Fibroblast of lung (primary cell): ENCODE results near the gene PRKRA. TPM values are rescaled to one million over a fixed set of nuclear protein-coding genes. Genes with fewer than 3 reads are reported as not detected.

Source experiments
- DNase-seq, 2 donors: peaks; one replicate each; pipeline versions ENCODE4 v3.0.0 to v3.0.0-alpha.2; 2010; ENCODE audit warnings: low read depth in 2 of 2
- H2AFZ ChIP-seq: 2 replicates; pipeline ENCODE4 v1.5.1; 2012; ENCODE audit warnings: low read length, control low read depth, inconsistent platforms
- H3K27ac ChIP-seq: 2 replicates; pipeline ENCODE4 v1.5.1; 2011; ENCODE audit warnings: low read length, control low read depth; ENCODE audit not compliant: insufficient read depth
- H3K27me3 ChIP-seq: 2 replicates; pipeline ENCODE4 v1.5.1; 2011; ENCODE audit warnings: mild to moderate bottlenecking, low read length; ENCODE audit not compliant: control insufficient read depth, insufficient read depth
- H3K36me3 ChIP-seq: 2 replicates; pipeline ENCODE4 v1.5.1; 2011; ENCODE audit warnings: low read length; ENCODE audit not compliant: control insufficient read depth, insufficient read depth
- H3K4me1 ChIP-seq: 2 replicates; pipeline ENCODE4 v1.5.1; 2011; ENCODE audit warnings: low read length; ENCODE audit not compliant: control insufficient read depth, insufficient read depth; ENCODE audit errors: extremely low read depth
- H3K4me2 ChIP-seq: 2 replicates; pipeline ENCODE4 v1.5.1; 2011; ENCODE audit warnings: low read length, control low read depth; ENCODE audit not compliant: insufficient read depth; ENCODE audit errors: extremely low read depth
- H3K4me3 ChIP-seq, 4 experiments: fragments of 200-600 bp in 1 of 4; sonication (generic) in 1 of 4; replicated peaks in 1 of 4; 2 replicates each; pipeline ENCODE4 v1.5.1; 2011 to 2016; ENCODE audit warnings: low read length in 4 of 4, low read depth in 3 of 4, mild to moderate bottlenecking in 3 of 4, control low read depth in 2 of 4, inconsistent platforms in 1 of 4, mixed read lengths in 1 of 4; ENCODE audit not compliant: insufficient read depth in 1 of 4; ENCODE audit errors: control extremely low read depth in 1 of 4
- H3K79me2 ChIP-seq: 2 replicates; pipeline ENCODE4 v1.5.1; 2012; ENCODE audit warnings: mild to moderate bottlenecking, low read length, inconsistent platforms; ENCODE audit not compliant: control insufficient read depth, insufficient read depth
- H3K9ac ChIP-seq: 2 replicates; pipeline ENCODE4 v1.5.1; 2011; ENCODE audit warnings: mild to moderate bottlenecking, low read length, control low read depth; ENCODE audit not compliant: insufficient read depth
- H3K9me3 ChIP-seq: 2 replicates; pipeline ENCODE4 v1.5.1; 2012; ENCODE audit warnings: low read depth, low read length; ENCODE audit not compliant: control insufficient read depth, insufficient read depth
- H4K20me1 ChIP-seq: 2 replicates; pipeline ENCODE4 v1.5.1; 2011; ENCODE audit warnings: low read length; ENCODE audit not compliant: control insufficient read depth, insufficient read depth; ENCODE audit errors: extremely low read depth
- CTCF ChIP-seq, 2 donors: IDR thresholded peaks in 1 of 2; conservative IDR thresholded peaks in 1 of 2; 1 replicate in 1 of 2; 2 replicates in 1 of 2; pipeline ENCODE4 v1.5.1; 2011 to 2012; ENCODE audit warnings: low read length in 2 of 2, control low read depth in 1 of 2, inconsistent platforms in 1 of 2, low read depth in 1 of 2, mild to moderate bottlenecking in 1 of 2
- EZH2 ChIP-seq: IDR thresholded peaks from 2 replicates; pipeline ENCODE4 v1.5.1; 2012; ENCODE audit warnings: low read length, control low read depth, mild to moderate bottlenecking; ENCODE audit errors: missing control alignments
- polyA plus RNA-seq, 2 donors: library from polyadenylated mRNA; depleted of rRNA in 1 of 2; stranded (reverse) in 1 of 2; unstranded in 1 of 2; fragments of >200 nt; gene quantifications; 2 replicates each; pipeline ENCODE4 v1.2.1, GENCODE V29; 2011 to 2012; ENCODE audit warnings: missing spikeins in 1 of 2
- total RNA-seq: library from RNA; depleted of rRNA; stranded (reverse); fragments of >200 nt; gene quantifications from 2 replicates; pipeline ENCODE4 v1.2.1, GENCODE V29; 2014

The PRKRA gene
- total and polyA plus RNA-seq, 2 donors (not counting 1 experiment from before 2014, with no cell fraction given) = 40.5 to 54.6 TPM

DNA sequence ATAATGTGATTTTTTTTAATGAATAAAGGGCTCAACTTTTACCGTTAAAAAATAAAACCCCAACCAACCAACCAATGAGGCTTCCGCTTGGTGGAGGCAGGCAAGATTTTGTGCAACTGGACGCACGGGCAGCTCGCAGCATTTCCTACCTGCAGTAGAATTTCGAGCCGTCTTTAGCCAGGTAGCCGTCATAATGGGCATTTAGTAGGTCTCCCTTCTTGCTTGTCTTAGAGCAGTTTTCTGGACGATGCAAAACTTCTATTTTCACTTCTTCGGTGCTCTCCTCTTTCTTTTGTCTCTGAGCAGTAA lies 27.1 kb upstream of the PRKRA start:
- H3K9me3 ChIP-seq = no peaks in the 10 kb centered on the region
- H3K27me3 ChIP-seq = no peaks in the 10 kb centered on the region
- H4K20me1 ChIP-seq = no peaks in the 10 kb centered on the region
- H2AFZ ChIP-seq = peak overlapping the region; percentile 91
- TF ChIP-seq CTCF (conservative IDR thresholded peaks at IDR 0.05 in 1 of 2, IDR thresholded peaks at IDR 0.05 in 1 of 2; ENCODE audit: low read depth in 1 of 2, low read length in 2 of 2) (no peak), EZH2 (no peak)
- H3K79me2 ChIP-seq = peaks cover 27% of the 10 kb centered on the region
- H3K36me3 ChIP-seq = no peaks in the 10 kb centered on the region
- H3K4me2 ChIP-seq = peak overlapping the region; percentile 98
- peak overlapping the region; percentile 79 to 99 (median 94) for H3K4me3 ChIP-seq
- peak overlapping the region; percentile 79 for H3K9ac ChIP-seq
- peak overlapping the region; percentile 94 for H3K27ac ChIP-seq
- H3K4me1 ChIP-seq = peaks cover 2% of the 10 kb centered on the region
- DNase-seq = peak in 1 of 2 donors; percentile 38

GRCh38 chr2:178477443-178478129 lies 26.6 kb upstream of the PRKRA start:
- TF ChIP-seq CTCF (conservative IDR thresholded peaks at IDR 0.05 in 1 of 2, IDR thresholded peaks at IDR 0.05 in 1 of 2; ENCODE audit: low read depth in 1 of 2, low read length in 2 of 2) = no peak
- Histone ChIP-seq H3K4me1 (peaks cover 2% of the 10 kb centered on the region), H3K36me3 (no peaks in the 10 kb centered on the region), H3K4me2 (peak overlapping the region; percentile 98), H3K4me3 (peak overlapping the region; percentile 79 to 99 (median 94)), H3K79me2 (peaks cover 23% of the 10 kb centered on the region), H2AFZ (no peak overlapping the region), H3K9ac (peak overlapping the region; percentile 79), H4K20me1 (no peaks in the 10 kb centered on the region), H3K27me3 (no peaks in the 10 kb centered on the region), H3K27ac (peak overlapping the region; percentile 94), H3K9me3 (no peaks in the 10 kb centered on the region)
- no peak for DNase-seq

- Histone ChIP-seq H3K4me3 (peak overlapping the region in 1 of 4 experiments; percentile 99), H2AFZ (no peak overlapping the region), H3K4me2 (no peak overlapping the region), H3K4me1 (peaks cover 2% of the 10 kb centered on the region), H4K20me1 (no peaks in the 10 kb centered on the region), H3K27me3 (no peaks in the 10 kb centered on the region), H3K9ac (no peak overlapping the region), H3K27ac (no peak overlapping the region), H3K9me3 (no peaks in the 10 kb centered on the region), H3K36me3 (no peaks in the 10 kb centered on the region), H3K79me2 (peaks cover 13% of the 10 kb centered on the region)
- TF ChIP-seq CTCF (conservative IDR thresholded peaks at IDR 0.05 in 1 of 2, IDR thresholded peaks at IDR 0.05 in 1 of 2; ENCODE audit: low read depth in 1 of 2, low read length in 2 of 2) (no peak), EZH2 (no peak)
- DNase-seq = no peak
Measured at GRCh38 chr2:178476477-178476876, 25.5 kb upstream of the PRKRA start.
